Endothelial cell of coronary artery (primary cell): ENCODE results near the gene ANKRD33B. TPM values are rescaled to one million over a fixed set of nuclear protein-coding genes. Genes with fewer than 3 reads are reported as not detected.

Source experiments
- total RNA-seq: library from RNA; depleted of rRNA; stranded (reverse); fragments of >200 nt; gene quantifications from 2 replicates; pipeline ENCODE4 v1.2.3, GENCODE V29; 2014

Gene ANKRD33B
- total RNA-seq = 3.4 and 7.3 TPM in 2 replicates

DNA sequence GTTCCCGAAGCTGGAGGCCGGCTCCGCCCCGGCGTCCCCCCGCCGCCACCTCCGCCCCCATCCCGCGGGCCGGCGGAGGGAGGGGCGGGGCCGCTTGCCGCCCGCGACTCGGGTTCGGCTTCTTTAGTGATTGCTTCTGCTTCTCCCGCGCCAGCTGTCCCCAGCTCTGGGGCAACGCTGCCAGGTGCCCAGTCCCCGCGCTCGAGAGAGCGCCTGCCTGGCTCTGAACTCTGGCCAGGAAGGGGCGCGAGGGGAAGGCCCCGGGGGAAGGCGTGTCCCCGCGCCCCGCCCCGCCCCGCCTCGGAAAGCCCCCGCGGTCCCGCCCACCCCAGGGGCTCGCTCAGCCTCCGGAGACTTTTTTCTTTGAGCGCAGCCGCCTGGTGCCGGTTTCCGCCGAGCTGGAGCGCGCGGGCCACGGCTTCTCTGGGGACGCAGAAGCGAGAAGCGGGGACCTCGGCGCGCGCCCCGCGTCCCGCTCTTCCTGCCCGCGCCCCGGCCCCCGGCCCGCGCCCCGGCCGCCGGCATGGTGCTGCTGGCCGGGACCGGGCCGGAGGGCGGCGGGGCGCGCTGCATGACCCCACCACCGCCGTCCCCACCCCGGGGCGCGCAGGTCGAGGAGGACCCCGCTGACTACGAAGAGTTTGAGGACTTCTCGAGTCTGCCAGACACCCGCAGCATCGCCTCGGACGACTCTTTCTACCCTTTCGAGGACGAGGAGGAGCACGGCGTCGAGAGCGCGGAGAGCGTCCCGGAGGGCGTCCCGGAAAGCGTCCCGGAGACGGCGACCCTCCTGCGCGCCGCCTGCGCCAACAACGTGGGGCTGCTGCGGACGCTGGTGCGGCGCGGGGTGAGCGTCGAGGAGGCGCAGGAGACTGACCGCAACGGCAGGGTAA is at the start of gene ANKRD33B:
TSS of gene ANKRD33B (plus strand) at position 126 of the 893 bp plus-strand sequence. CDS start at position 524, 398 bp downstream.

Other genes with a start within 250 kb of the ANKRD33B start
- 42.6 and 86.7 TPM in 2 replicates for gene MARCHF6, start 210.4 kb upstream of the ANKRD33B start, total RNA-seq
- gene ROPN1L, start 122.2 kb upstream of the ANKRD33B start, total RNA-seq = 0.28 and 0.45 TPM in 2 replicates
- 31.9 and 35.4 TPM in 2 replicates for gene DAP, start 197.2 kb downstream of the ANKRD33B start, total RNA-seq